Neural crest cell (in vitro differentiated cells): ENCODE measurements around the gene LRRC70. TPM values are rescaled to one million over a fixed set of nuclear protein-coding genes. Genes with fewer than 3 reads are reported as not detected.

Experiments
- DNase-seq: peaks from one replicate; pipeline ENCODE4 v3.0.0; 2021; ENCODE audit warnings: low read depth, mixed read lengths, low spot score
- H3K27ac Mint-ChIP-seq: one replicate; pipeline ENCODE4 v1.8.0; 2021; ENCODE audit warnings: mild to moderate bottlenecking, mixed read lengths; ENCODE audit not compliant: unreplicated experiment
- H3K27me3 Mint-ChIP-seq: 2 replicates; pipeline ENCODE4 v1.8.0; 2021; ENCODE audit warnings: low read depth, mild to moderate bottlenecking, mixed read lengths
- H3K36me3 Mint-ChIP-seq: 2 replicates; pipeline ENCODE4 v1.8.0; 2021; ENCODE audit warnings: low read depth, mild to moderate bottlenecking, mixed read lengths
- H3K4me1 Mint-ChIP-seq: 2 replicates; pipeline ENCODE4 v1.8.0; 2021; ENCODE audit warnings: mixed read lengths
- H3K4me3 Mint-ChIP-seq: one replicate; pipeline ENCODE4 v1.8.0; 2021; ENCODE audit warnings: mild to moderate bottlenecking, mixed read lengths
- H3K9me3 Mint-ChIP-seq: 2 replicates; pipeline ENCODE4 v1.8.0; 2021; ENCODE audit warnings: mixed read lengths
- long read RNA-seq: library from polyadenylated mRNA; unstranded; transcript quantifications from one replicate; pipeline ENCODE4 v2.0.0, GENCODE V29; 2020
- total RNA-seq: library from RNA; stranded (reverse); gene quantifications from 2 replicates; pipeline ENCODE4 v1.2.1, GENCODE V29; 2021
- TF ChIP-seq, protein P1 (sequence below): fragments of 200-600 bp; sonication (generic); conservative IDR thresholded peaks from 2 replicates; pipeline ENCODE4 v1.5.0; 2021; ENCODE audit warnings: antibody characterized with exemption, mild to moderate bottlenecking

The LRRC70 gene, protein sequence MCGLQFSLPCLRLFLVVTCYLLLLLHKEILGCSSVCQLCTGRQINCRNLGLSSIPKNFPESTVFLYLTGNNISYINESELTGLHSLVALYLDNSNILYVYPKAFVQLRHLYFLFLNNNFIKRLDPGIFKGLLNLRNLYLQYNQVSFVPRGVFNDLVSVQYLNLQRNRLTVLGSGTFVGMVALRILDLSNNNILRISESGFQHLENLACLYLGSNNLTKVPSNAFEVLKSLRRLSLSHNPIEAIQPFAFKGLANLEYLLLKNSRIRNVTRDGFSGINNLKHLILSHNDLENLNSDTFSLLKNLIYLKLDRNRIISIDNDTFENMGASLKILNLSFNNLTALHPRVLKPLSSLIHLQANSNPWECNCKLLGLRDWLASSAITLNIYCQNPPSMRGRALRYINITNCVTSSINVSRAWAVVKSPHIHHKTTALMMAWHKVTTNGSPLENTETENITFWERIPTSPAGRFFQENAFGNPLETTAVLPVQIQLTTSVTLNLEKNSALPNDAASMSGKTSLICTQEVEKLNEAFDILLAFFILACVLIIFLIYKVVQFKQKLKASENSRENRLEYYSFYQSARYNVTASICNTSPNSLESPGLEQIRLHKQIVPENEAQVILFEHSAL
- total RNA-seq: 0.19 and 0.34 TPM in 2 replicates
- long read RNA-seq: 0 reads

DNA sequence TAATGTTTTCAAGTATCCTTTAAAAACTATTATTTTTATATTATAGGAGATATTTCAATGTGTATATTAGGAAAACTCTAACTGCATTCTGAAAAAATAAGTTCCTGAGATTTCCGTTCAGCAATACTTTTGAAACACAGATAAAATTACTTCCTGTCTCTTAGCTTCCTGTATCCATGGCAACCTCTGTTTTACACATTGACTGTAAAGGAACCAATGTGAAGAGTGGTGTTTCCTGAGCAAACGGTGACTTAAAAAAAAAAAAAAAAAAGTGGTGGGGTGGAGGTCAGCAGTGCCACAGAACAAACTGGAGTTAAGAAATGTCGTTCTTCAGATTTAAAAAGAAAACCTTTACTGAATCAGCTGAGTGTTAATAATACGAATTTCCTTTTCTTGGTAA, at the start of gene LRRC70:
Gene LRRC70 (plus strand): TSS at position 280 of the 400 bp plus-strand sequence. CDS start 620 bp downstream, outside the sequence.
- H3K9me3 Mint-ChIP-seq: no peaks in the 10 kb centered on the region
- H3K27me3 Mint-ChIP-seq: no peaks in the 10 kb centered on the region
- peaks cover 11% of the 10 kb centered on the region for H3K4me1 Mint-ChIP-seq
- no peak within 1 kb of the TSS for H3K4me3 Mint-ChIP-seq
- TF ChIP-seq, protein P1, sequence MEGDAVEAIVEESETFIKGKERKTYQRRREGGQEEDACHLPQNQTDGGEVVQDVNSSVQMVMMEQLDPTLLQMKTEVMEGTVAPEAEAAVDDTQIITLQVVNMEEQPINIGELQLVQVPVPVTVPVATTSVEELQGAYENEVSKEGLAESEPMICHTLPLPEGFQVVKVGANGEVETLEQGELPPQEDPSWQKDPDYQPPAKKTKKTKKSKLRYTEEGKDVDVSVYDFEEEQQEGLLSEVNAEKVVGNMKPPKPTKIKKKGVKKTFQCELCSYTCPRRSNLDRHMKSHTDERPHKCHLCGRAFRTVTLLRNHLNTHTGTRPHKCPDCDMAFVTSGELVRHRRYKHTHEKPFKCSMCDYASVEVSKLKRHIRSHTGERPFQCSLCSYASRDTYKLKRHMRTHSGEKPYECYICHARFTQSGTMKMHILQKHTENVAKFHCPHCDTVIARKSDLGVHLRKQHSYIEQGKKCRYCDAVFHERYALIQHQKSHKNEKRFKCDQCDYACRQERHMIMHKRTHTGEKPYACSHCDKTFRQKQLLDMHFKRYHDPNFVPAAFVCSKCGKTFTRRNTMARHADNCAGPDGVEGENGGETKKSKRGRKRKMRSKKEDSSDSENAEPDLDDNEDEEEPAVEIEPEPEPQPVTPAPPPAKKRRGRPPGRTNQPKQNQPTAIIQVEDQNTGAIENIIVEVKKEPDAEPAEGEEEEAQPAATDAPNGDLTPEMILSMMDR: no peak
- DNase-seq: no peak
- peak within 1 kb of the TSS; percentile 61 for H3K27ac Mint-ChIP-seq
- H3K36me3 Mint-ChIP-seq: no peaks in the 10 kb centered on the region

DNA sequence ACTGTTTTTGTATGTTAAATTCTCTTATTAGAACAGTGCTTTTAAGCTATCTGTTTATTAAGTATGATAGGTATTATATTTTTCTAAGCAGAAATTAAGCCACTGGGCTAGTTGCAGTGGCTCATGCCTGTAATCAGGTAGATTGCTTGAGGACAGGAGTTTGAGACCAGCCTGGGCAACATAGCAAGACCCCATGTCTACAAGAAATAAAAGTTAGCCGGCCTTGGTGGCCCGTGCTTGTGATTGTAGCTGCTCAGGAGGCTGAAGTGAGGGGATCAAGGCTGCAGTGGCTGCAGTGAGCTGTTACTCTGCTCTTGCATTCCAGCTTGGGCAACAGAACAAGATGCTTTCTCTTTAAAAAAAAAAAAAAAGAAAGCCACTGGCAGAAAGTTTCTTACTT, 45.0 kb upstream of the LRRC70 start:
- Mint-ChIP-seq H3K9me3 (no peaks in the 10 kb centered on the region), H3K27ac (no peak overlapping the region), H3K4me1 (no peaks in the 10 kb centered on the region), H3K4me3 (no peak overlapping the region), H3K27me3 (no peaks in the 10 kb centered on the region), H3K36me3 (peaks cover 2% of the 10 kb centered on the region)
- TF ChIP-seq, protein P1: no peak
- DNase-seq: no peak

DNA sequence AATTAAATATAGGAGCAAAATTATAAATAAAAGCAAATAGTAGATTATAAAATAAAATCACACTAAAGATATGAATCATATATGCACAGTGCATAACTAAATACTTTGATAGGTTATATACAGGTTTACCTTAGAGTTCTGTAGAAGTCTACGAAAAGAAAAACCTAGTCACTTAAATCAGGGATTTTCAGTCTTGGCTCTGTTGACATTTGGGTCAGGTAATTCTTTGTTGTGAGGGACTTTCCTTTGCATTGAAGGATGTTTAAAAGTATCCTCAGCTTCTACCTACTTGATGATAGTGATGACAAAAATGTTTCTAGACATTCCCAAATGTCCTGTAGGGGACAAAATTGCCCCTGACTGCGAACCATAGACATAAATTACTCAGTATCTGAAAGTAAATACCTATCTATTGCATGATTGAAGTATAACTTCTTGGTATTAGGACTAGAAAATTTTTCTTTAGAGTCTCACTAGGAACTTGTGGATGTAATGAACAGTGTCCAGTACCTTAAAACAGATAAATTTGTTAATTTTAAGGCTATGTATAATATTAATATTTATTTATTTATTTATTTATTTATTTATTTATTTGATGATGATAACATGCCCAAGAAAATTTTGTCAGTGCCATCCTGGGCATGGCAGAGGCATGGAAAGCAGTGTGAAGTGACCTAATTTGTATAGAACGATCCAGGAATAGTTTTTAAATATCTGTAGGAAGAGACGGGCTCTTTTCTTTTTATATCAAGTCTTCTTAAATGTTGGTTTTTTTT, 44.0 kb upstream of the LRRC70 start:
- TF ChIP-seq, protein P1: no peak
- H3K4me3 Mint-ChIP-seq: no peak overlapping the region
- H3K4me1 Mint-ChIP-seq: no peaks in the 10 kb centered on the region
- no peak overlapping the region for H3K27ac Mint-ChIP-seq
- no peaks in the 10 kb centered on the region for H3K27me3 Mint-ChIP-seq
- H3K9me3 Mint-ChIP-seq: no peaks in the 10 kb centered on the region
- peaks cover 2% of the 10 kb centered on the region for H3K36me3 Mint-ChIP-seq
- no peak for DNase-seq

DNA sequence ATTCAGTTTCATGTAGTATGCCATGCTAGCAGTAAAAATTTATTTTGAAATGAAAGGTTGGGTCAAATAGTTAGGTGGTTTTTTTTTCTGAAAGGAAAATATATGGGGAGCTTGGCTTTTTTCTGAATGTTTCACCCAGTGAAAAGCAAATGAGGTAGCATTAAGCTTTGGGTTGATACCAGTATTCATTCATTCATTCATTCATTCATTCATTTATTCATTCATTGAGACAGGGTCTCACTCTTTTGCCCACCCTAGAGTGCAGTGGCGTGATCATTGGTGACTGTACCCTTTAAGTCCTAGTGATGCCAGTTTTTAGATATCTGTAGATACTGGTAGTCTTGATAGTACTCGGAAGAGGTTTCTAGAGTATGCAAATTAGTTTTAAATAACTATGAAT, 42.4 kb upstream of the LRRC70 start:
- Mint-ChIP-seq H3K4me1 (no peaks in the 10 kb centered on the region), H3K27ac (no peak overlapping the region), H3K4me3 (no peak overlapping the region)

DNA sequence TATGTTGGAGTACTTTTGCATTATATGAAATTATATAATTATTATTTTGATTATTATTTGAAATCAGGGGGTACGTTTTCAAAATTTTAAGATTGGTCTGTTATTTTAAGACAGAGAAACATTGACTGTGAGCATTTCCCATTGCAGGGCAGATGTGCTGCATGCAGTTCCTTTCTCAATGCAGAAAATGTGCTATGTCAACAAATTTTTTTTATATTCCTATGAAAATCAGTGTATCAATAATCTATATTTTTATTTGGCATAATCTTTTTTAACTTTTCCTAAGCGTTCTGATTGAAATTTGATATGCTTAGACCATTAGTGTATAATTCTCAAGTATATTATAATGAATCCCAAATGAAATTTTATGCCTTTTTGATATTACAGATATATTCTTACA, 41.8 kb upstream of the LRRC70 start:
- no peaks in the 10 kb centered on the region for H3K36me3 Mint-ChIP-seq
- H3K9me3 Mint-ChIP-seq: no peaks in the 10 kb centered on the region
- H3K27me3 Mint-ChIP-seq: no peaks in the 10 kb centered on the region
- no peak overlapping the region for H3K27ac Mint-ChIP-seq
- DNase-seq: no peak
- H3K4me1 Mint-ChIP-seq: no peaks in the 10 kb centered on the region
- H3K4me3 Mint-ChIP-seq: no peak overlapping the region
- TF ChIP-seq, protein P1: no peak

More for the DNA sequence above, 42.4 kb upstream of the LRRC70 start:
- no peaks in the 10 kb centered on the region for H3K27me3 Mint-ChIP-seq
- H3K36me3 Mint-ChIP-seq: peaks cover 2% of the 10 kb centered on the region
- TF ChIP-seq, protein P1: no peak
- H3K9me3 Mint-ChIP-seq: no peaks in the 10 kb centered on the region
- no peak for DNase-seq
